Measurements from ENCODE around the gene CPNE5. TPM values are rescaled to one million over a fixed set of nuclear protein-coding genes. Genes with fewer than 3 reads are reported as not detected.

The CPNE5 gene
- polyA plus RNA-seq, 4 donors: 12.5 to 14.8 (median 13.3) TPM

GRCh38 chr6:36794713-36795065 lies 44.6 kb downstream of the CPNE5 start:
- no peak for DNase-seq (ENCODE audit: low read depth in 4 of 4, low spot score in 3 of 4)

DNA sequence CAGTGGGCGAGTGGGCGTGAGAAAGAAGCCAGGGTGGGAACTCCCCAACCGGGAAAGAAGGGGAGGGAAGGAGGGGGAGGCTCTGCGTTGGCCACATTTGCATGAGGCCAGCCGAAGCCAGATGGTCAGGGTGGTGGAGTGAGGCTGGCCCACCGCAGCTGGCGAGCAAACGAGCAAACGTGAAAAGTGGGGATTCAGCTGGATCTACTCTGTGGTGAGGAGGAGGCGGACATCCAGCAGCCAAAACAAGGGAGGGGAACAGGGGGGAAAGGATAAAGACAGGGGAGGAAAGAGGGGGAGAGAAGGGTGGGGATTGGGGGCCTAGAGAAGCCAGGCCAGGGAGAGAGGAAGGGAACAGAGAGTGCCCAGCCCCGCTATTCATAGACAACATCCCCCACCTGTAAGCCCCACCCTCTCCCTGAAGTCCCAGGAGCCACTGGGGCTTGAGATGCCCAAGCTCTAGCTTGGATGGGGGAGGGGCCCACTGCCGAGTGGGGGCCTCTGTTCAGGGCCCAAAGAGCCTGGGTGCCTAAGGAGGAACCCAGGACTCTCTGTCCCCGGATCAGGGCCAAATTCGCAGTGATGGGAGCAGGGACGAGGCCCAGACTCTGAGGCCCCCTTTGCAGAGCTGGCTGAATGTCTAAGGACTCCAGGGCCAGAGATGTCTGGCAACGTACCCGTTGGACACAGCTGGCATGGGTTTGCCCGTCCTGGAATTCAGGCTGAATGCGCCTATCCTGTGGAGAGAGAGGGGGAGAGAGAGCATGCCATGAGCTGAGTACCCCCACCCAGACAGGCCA lies 45.1 kb downstream of the CPNE5 start:
- no peak for DNase-seq (ENCODE audit: low read depth in 4 of 4, low spot score in 3 of 4)

DNA sequence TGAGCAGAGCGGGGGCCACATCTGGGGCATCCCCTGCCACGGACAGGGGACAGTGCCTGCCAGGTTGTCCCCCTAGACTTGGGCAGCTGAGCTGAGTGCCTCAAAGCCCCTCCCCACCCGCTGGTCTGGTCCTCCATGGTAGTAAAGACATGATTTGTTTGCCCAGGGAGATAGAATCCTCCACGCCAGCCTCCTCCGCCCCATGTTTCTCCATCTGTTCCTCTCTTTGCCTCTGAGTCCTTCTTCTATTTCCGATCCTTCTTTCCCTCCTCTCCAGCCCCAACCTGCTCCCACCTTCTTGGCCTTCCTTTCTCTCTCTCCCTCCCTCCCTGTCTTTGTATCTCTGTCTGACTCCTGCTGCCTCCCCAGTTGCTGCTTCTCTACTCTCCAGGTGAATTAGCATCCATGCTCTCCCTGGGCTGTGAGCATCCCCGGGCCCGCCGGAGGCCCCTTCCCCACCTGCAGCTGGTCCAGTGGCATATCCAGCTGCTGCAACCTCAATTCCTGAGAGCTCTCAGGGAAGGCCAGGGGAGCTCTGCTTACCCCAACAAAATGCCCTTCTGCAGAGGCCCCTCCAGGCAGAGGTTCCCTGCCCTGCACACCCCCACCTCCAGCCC lies 45.8 kb downstream of the CPNE5 start:
- DNase-seq (ENCODE audit: low read depth in 4 of 4, low spot score in 3 of 4): no peak

GRCh38 chr6:36791521-36792135 lies 47.6 kb downstream of the CPNE5 start:
- DNase-seq (ENCODE audit: low read depth in 4 of 4, low spot score in 3 of 4): no peak

DNA sequence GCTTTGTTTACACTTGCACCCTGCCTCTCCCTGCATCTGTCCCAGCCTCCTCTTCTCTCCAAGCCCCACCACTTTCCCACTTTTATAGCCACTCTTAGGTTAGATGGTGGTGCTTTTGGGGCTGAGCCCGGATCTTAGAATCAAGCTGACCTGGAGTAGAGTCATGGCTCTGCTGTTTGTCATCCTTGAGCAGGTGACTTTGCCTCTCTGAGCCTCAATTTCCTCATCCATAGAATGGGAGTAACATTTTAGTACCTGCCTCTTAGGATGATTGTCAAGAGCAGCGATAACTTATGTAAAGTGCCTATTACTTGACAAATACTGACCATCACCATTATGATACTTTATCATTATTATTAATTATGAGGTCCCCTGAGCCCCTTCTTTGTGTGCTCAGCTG lies 48.2 kb downstream of the CPNE5 start:
- DNase-seq (ENCODE audit: low read depth in 4 of 4, low spot score in 3 of 4): no peak

DNA sequence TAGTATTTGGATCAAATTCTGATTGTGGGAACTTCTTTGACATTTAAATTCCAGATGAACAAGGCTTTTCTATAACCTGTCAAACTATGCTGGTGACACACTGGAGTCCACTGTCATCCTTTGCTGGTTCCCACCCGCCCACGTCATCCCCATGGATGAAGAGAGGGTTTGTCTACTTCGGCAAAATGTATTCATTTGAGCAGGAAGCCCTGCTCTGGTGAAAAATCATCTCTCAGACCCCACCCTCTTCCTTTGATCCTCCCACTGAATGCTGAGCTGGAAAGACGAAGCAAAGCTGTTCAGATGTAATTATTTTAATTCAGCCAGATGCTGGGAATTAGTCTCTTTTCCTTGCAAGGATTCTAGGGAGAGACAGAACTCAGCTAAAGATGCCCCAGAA lies 50.5 kb downstream of the CPNE5 start:
- DNase-seq (ENCODE audit: low read depth in 4 of 4, low spot score in 3 of 4): no peak

DNA sequence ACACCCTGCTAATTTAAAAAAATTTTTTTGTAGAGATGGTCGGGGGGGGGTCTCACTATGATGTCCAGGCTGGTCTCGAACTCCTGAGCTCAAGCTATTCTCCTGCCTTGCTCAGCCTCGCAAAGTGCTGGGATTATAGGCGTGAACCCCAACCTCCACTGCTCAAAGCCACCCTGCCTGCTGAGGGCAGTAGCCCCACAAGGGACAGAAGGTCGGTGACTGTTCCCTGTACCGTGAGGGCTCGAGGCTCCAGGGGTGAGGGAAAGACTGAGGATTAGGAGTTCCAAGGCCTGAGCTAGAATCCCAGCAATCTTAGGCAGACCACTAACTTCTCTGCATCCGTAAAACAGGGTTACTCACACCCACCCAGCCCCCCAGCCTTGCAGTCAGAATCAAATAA lies 51.1 kb downstream of the CPNE5 start:
- no peak for DNase-seq (ENCODE audit: low read depth in 4 of 4, low spot score in 3 of 4)

GRCh38 chr6:36787210-36787609 lies 52.0 kb downstream of the CPNE5 start:
- DNase-seq (ENCODE audit: low read depth in 4 of 4, low spot score in 3 of 4): no peak

- DNase-seq (ENCODE audit: low read depth in 4 of 4, low spot score in 3 of 4): no peak
These were observed 53.1 kb downstream of the CPNE5 start for GRCh38 chr6:36786055-36786675.

- DNase-seq (ENCODE audit: low read depth in 4 of 4, low spot score in 3 of 4): no peak
These were observed 54.9 kb downstream of the CPNE5 start for GRCh38 chr6:36784376-36784636.

GRCh38 chr6:36783603-36784375 lies 55.5 kb downstream of the CPNE5 start:
- no peak for DNase-seq (ENCODE audit: low read depth in 4 of 4, low spot score in 3 of 4)

- no peak for DNase-seq (ENCODE audit: low read depth in 4 of 4, low spot score in 3 of 4)
These were observed 57.6 kb downstream of the CPNE5 start for GRCh38 chr6:36781669-36782068.

- no peak for DNase-seq (ENCODE audit: low read depth in 4 of 4, low spot score in 3 of 4)
These were observed 58.6 kb downstream of the CPNE5 start for GRCh38 chr6:36780442-36781177.

DNA sequence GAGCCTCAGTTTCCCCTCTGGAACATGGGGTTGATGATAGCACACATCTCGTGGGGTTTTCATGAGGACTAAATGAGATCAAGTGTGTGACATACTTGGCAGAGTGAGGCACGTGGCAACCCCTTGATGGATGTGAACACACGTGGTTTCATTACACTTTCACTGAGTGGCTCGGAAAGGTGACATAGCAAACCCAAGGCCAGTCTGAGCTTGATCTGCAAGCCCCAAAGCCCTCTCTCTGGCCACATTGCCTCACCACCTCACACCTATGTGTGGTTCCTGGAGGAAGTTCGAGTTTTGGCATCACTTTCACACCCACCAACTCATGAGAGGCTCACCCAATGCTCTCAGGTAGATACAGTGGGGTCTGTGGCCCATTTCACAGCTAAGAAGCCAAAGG lies 60.0 kb downstream of the CPNE5 start:
- no peak for DNase-seq (ENCODE audit: low read depth in 4 of 4, low spot score in 3 of 4)

GRCh38 chr6:36777801-36778200 lies 61.4 kb downstream of the CPNE5 start:
- no peak for DNase-seq (ENCODE audit: low read depth in 4 of 4, low spot score in 3 of 4)

- no peak for DNase-seq (ENCODE audit: low read depth in 4 of 4, low spot score in 3 of 4)
These were observed 63.1 kb downstream of the CPNE5 start for GRCh38 chr6:36776167-36776566.

DNA sequence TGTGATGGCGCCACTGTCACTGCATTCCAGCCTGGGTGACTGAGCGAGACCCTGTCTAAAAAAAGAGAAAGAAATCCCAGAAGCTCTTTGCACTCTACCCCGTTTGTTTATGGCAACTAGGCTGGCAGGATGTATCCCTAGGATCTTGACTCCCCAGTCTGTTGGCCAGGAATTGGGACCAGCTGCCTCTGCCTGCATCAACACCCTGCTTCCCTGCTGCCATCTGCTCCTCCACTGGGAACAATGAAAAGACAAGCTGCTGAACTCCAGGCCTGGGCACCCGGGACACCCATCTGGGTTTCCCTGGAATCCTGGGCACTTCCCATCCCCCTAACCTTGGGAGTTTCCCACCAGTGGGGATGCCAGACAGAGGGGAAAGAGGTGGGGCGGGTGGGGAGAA lies 64.9 kb downstream of the CPNE5 start:
- no peak for DNase-seq (ENCODE audit: low read depth in 4 of 4, low spot score in 3 of 4)

- no peak for DNase-seq (ENCODE audit: low read depth in 4 of 4, low spot score in 3 of 4)
These were observed 66.8 kb downstream of the CPNE5 start for GRCh38 chr6:36772397-36772796.

DNA sequence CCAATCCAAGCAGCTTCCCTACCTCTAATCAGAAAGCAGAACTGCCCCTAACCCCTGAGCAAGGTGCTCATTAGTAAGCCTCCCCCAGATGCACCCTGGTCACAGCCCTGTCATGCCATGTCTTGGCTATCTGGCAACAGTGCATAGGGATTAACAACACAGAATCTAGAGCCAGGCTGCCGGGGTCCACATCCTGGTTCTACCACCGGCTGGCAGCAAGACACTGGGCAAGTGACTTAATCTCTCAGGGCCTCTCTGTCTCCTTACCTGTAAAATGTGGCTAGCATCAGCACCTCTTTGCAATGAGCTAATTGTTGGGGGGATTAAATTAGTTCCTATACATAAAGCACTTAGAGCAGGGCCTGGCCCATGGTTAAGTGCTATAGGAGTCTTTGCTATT lies 68.1 kb downstream of the CPNE5 start:
- DNase-seq (ENCODE audit: low read depth in 4 of 4, low spot score in 3 of 4): no peak

- no peak for DNase-seq (ENCODE audit: low read depth in 4 of 4, low spot score in 3 of 4)
These were observed 69.4 kb downstream of the CPNE5 start for GRCh38 chr6:36769676-36770499.
